K562 (cell line): ENCODE data around the gene TMED5.

Source experiments
- MTA2 ChIP-seq: fragments of 450-650 bp; IDR thresholded peaks from 2 replicates; pipeline ENCODE4 v1.6.1; 2016; ENCODE audit warnings: low read depth
- NFYB ChIP-seq: IDR thresholded peaks from 2 replicates; pipeline ENCODE4 v1.6.1; 2011; ENCODE audit warnings: mild to moderate bottlenecking, moderate library complexity; ENCODE audit not compliant: insufficient read length; ENCODE audit errors: extremely low read depth
- ZNF143 ChIP-seq: sonication (generic); formaldehyde crosslinking; IDR thresholded peaks from 2 replicates; pipeline ENCODE4 v1.9.0; 2022; ENCODE audit warnings: mild to moderate bottlenecking, missing genetic modification reagents
- TF ChIP-seq, protein P1 (sequence below), 3 experiments: IDR thresholded peaks in 2 of 3; conservative IDR thresholded peaks in 1 of 3; 2 replicates each; pipeline ENCODE4 v1.5.1; 2011 to 2012; ENCODE audit warnings: low read length in 3 of 3, mild to moderate bottlenecking in 3 of 3, control low read depth in 2 of 3, improper control_type of control experiment in 1 of 3, inconsistent platforms in 1 of 3, low read depth in 1 of 3, mixed read lengths in 1 of 3, moderate library complexity in 1 of 3; ENCODE audit not compliant: insufficient read depth in 2 of 3
- TF ChIP-seq, protein P2 (sequence below), 2 experiments: fragments of 450-650 bp in 1 of 2; sonication (generic) in 1 of 2; formaldehyde crosslinking in 1 of 2; IDR thresholded peaks in 1 of 2; conservative IDR thresholded peaks in 1 of 2; 2 replicates each; pipeline versions ENCODE4 v1.6.1 to v1.8.1; 2016 to 2023; ENCODE audit warnings: mild to moderate bottlenecking in 2 of 2, moderate library complexity in 2 of 2, inconsistent platforms in 1 of 2, missing genetic modification reagents in 1 of 2

DNA sequence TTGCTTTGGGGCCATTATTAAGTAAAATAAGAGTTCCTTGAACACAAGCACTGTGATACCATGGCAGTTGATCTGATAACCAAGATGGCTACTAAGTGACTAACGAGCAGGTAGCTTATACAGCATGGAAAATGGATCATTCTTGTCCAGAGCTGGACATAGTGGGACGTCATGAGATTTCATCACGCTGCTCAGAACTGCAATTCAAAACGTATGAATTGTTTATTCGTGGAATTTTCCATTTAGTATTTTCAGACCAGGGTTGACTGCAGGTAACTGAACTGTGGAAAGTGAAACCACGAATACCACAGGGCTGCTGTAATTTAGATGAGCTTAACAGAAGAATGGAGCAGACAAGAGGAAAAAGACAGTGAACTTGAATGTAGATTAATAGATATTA is 39.2 kb upstream of the TMED5 start:
- TF ChIP-seq NFYB (no peak), ZNF143 (no peak), MTA2 (no peak)
- TF ChIP-seq, protein P1, sequence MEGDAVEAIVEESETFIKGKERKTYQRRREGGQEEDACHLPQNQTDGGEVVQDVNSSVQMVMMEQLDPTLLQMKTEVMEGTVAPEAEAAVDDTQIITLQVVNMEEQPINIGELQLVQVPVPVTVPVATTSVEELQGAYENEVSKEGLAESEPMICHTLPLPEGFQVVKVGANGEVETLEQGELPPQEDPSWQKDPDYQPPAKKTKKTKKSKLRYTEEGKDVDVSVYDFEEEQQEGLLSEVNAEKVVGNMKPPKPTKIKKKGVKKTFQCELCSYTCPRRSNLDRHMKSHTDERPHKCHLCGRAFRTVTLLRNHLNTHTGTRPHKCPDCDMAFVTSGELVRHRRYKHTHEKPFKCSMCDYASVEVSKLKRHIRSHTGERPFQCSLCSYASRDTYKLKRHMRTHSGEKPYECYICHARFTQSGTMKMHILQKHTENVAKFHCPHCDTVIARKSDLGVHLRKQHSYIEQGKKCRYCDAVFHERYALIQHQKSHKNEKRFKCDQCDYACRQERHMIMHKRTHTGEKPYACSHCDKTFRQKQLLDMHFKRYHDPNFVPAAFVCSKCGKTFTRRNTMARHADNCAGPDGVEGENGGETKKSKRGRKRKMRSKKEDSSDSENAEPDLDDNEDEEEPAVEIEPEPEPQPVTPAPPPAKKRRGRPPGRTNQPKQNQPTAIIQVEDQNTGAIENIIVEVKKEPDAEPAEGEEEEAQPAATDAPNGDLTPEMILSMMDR (IDR thresholded peaks at IDR 0.05 in 2 of 3, conservative IDR thresholded peaks at IDR 0.05 in 1 of 3; ENCODE audit: insufficient read depth in 2 of 3, low read depth in 1 of 3, low read length in 3 of 3) = no peak
- TF ChIP-seq, protein P2, sequence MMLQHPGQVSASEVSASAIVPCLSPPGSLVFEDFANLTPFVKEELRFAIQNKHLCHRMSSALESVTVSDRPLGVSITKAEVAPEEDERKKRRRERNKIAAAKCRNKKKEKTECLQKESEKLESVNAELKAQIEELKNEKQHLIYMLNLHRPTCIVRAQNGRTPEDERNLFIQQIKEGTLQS (IDR thresholded peaks at IDR 0.05) = no peak
- TF ChIP-seq, protein P2 (CRISPR knock-in tag; conservative IDR thresholded peaks at IDR 0.05) = no peak
